ENCODE data around the gene FBXO31.
"Not testable (repeated sequence)": the region's sequence is repeated elsewhere in the genome, so short reads cannot be mapped to it uniquely, and the experiment has no call there.

Gene FBXO31

GRCh38 chr16:87342504-87342903 is 41.1 kb downstream of the FBXO31 start:
- no peak for DNase-seq

DNA sequence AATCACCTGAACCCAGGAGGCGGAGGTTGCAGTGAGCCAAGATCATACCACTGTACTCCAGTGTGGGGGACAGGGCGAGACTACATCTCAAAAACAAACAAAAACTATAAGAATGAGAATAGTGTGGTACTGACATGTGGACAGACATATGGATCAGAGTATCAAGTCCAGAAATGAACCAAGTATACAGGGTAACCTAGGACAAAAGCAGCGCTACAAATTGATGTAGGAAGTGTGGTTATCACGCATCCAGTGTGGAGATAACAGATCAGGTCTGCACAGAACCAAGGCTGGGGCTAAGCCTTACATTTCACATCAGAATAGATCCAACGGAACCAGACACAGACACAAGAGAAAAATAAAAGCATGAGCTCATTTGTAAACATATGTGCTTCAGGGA is 43.4 kb downstream of the FBXO31 start:
- no peak for DNase-seq

DNA sequence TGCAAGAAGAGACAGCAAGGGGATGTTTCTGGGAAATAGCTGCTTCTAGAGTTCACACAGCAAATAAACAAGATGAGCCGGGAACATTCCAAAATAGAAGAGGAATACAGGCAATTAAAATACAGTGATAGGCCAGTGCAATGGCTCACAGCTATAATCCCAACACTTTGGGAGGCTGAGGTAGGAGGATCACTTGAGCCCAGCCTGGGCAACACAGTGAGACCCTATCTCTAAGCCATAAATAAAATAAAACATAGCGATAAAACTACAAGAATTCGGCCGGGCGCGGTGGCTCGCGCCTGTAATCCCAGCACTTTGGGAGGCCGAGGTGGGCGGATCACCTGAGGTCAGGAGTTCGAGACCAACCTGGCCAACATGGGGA is 43.9 kb downstream of the FBXO31 start:
- DNase-seq, result not testable (repeated sequence)

DNA sequence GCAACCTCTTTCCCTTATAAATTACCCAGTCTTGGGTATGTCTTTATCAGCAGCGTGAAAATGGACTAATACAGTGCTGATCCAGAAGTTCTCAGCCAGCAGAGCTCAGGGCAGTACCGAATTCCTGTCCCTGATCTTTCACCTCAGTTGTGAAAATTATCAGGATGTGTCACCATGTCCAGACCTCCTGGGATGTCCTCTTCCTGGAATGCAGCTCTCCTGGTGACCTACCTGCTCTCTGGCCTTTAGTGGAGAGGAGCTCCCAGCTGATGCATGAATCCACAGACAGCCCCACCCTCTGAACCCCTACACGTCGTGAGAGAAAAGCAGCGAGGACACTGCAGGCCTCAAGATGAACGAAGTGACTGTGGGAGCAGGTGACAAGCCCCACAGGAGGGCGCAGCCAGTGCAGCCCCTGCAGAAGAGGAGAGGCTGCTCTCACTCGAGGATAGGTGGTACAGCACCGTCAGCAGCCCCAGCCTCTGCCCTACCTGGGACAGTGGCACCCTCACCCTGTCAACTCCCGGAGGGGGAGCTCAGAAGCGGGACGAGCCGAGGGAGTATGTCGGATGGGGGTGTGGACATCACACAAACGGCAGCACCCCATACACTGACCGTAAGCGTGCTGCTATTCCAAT is 44.4 kb downstream of the FBXO31 start:
- no peak for DNase-seq

- DNase-seq, result no peak
These were observed 45.3 kb downstream of the FBXO31 start for GRCh38 chr16:87338155-87338765.

DNA sequence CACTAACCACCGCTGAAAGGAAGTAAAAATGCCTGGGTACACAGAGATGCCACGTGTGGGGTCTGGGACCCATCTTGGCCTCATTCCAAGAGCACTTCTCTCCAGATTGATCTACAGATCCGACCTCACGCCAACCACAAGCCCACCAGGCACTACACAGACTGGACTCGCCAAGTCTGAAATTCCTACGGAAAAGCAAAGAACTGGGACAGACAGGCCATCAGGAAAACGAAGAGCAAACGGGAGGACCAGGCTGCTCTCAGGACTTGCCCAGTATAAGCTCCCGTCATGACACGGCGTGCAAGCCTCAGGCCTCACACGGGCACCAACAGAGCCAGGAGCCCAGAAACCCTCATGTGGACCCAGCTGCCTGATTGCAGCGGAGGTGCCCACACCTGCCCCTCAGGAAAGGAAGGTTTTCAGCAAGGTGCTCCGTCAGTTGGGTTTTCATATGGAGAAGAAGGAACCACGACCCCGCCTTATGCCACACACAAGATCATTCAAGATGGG is 46.3 kb downstream of the FBXO31 start:
- no peak for DNase-seq

- DNase-seq, result no peak
These were observed 46.9 kb downstream of the FBXO31 start for GRCh38 chr16:87336434-87337240.

GRCh38 chr16:87335625-87336433 is 47.7 kb downstream of the FBXO31 start:
- no peak for DNase-seq

GRCh38 chr16:87334651-87335624 is 48.6 kb downstream of the FBXO31 start:
- no peak for DNase-seq

- no peak for DNase-seq
These were observed 49.8 kb downstream of the FBXO31 start for GRCh38 chr16:87333581-87334331.

GRCh38 chr16:87333101-87333500 is 50.5 kb downstream of the FBXO31 start:
- no peak for DNase-seq

DNA sequence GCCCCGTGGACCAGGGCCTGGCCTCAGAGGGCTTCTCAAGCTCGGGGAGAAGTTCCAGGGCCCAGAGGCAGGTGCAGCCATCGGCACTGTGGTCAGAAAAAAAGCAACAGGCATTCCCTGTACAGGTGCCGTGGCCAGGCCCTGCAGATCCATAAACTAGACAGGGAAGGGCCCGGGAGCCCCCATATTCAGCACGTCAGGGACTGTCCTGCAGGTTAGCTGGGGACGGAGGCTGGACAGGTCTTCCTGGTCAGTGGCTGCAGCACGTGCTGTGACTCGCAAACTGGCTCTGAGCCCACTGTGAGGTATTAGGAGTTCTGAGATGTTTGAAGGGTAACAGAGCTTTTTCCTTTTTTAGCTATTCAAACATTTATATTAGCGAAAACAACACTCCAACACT is 51.4 kb downstream of the FBXO31 start:
- DNase-seq, result no peak

- DNase-seq, result no peak
These were observed 52.3 kb downstream of the FBXO31 start for GRCh38 chr16:87331241-87331801.

DNA sequence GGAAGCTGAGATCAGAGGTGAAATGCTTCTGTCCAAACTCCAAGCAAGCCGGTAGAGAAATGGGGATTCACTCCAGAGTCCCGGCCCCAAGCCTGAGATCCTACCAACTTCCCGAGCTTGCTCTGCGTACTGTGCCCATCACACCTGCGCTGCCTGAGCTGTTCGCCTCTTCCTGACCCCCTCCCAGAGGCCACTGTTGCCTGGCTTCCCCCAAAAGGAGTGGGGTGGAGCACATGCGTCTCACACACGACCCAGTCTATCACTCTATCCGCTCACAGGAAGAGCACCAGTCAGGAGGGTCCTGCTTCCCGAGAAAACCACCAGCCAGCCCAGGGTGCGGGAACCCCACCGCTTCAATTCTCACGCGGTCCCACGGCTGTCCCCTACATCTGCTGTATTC is 52.9 kb downstream of the FBXO31 start:
- DNase-seq, result no peak

DNA sequence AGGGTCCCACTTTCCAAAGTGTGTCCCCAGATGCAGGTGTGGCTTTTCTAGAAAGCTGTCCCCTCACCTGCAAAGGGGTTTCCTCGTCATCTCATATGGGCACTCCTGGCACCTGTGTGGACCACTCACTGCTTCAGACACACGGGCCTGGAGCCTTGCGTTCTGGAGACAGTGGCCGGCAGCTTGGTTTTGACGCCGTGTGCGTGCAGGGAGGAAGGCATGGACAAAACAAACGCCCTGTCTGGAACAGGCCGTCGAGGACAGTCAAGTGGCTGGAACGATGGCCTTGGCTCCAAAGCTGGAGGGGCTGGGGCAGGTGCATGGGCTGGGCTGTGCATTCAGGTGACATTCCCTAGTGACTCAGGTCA is 53.3 kb downstream of the FBXO31 start:
- no peak for DNase-seq

DNA sequence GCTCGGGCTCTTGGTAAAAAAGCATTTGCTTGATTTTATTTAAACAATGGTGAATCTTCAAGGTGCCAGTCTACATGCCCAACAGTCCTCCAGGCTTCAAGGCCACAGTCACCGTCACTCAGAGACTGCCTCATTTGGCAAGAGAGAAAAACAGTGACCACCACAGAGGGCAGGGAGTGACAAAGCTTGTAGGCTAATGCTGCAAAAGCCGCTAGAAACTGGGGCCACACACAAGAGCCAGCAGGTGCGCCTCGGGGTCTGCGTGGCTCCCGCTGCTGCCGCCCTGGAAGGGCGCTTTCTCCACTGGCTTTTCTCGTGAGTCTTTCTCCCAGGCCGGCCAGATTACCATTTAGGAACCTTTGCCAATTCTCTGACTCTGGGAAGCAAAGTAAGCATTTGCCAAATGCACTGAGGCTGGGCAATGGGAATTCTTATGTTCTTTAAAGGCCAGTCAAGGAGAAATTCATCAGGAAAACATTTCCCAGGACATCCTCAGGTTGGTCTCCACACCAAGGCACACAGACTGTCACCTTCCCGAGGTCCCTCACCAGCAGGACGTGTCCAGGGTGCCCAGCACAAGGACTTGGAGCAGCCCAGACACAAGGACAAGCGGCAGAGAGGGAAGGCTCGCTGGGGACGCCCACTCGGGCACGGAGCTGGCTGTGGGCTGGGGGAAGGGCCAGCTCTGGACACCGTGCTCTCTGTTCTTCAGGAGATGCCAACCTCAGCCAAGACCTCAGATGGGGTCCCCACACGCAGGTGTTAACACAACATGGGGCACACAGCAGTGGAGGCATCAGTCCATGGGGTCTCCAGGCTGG is 53.9 kb downstream of the FBXO31 start:
- DNase-seq, result no peak

DNA sequence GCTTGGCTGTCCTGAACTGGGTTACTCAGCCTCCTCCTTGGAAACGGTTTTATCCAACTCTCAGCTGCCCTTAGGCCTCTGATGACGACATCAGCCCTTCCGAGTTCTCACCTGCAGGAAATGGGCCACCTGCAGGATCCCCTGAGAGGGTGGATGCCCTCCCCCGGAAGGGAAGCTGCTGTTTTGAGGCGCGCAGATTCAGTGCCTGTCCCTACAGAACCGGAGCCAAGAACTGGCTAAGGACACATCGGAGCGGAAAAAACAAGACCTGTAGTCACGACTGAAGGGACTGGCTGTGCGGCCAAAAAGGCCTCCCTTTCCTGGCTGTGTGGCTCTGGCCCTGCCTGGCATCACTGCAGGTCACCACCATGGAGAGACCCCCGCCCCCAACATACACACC is 54.7 kb downstream of the FBXO31 start:
- DNase-seq, result no peak

DNA sequence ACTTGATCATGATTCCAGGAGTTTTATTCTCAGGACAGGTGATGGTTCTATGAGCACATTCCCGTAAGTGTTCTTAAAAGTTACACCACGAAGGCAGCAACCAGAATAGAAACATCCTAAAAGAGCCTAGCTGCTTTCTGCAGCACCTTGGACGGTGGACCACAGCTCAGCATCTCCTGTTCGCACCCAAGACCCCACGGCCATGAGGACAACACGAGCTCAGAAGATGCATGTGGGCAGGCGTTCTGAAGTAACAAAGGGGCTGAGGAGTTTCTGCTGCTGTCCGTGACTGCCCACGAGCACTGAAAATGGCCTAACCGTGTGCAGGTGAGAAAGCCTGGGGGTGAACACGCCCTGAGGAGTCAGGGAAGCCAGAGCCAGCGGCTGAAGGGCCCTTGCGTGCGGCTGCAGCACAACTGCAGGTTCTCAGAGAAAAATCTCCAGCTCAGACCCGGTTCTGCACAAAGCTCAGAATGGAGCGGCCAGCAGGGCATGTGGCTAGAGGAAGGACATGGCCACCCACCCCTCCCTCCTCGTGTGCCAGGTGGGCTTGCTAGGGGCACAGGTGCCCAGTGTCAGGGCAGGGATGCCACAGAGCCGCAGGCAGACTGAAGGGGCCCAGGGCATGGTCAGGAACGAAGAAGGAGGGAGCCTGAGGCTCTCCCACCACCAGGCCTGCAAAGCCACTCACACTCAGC is 55.6 kb downstream of the FBXO31 start:
- DNase-seq, result no peak

- no peak for DNase-seq
These were observed 57.4 kb downstream of the FBXO31 start for GRCh38 chr16:87326151-87326571.
